GM12873 (cell line): ENCODE results near the gene FGR.

ENCODE experiments used
- CTCF ChIP-seq: IDR thresholded peaks from 2 replicates; pipeline ENCODE4 v1.5.1; 2012; ENCODE audit warnings: low read depth, mild to moderate bottlenecking, moderate library complexity, low read length, control low read depth; ENCODE audit not compliant: insufficient read depth; ENCODE audit errors: missing control alignments

Gene FGR

DNA sequence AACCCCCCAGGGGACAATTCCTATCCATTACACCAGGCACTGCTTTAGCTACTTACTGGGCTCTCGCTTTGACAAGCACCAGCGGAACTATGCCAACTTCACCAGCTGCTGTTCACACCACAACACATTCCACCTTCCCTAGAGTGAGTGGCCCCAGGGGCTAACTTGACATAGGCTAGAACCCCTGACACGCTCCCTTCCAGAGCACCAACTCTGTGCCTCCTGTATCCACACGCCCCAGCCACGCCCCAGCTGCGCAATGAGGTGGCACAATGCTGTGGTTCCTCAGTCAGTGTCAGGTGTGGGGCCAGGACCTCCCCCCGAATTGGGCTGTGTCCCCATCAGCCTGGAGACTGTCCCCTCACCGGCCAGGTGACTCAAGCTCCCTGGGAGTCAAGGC is 11.7 kb upstream of the FGR start:
- TF ChIP-seq CTCF: no peak

DNA sequence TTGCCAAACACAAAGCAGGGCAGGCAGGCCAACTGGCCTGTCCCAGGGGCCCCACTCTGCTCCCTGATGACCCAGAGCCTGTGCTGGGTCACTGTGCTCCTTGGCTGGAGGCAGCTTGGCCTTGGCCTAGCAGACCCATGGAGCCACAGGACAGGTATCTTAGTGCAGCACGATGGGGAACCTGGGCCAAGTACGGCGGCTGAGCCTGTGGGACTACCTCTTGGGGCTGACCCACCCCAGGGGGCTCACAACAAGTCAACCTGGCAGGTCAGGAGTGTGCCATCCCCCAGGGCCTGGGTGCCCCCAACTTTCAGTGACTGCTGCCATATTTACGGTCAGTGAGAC is 10.1 kb upstream of the FGR start:
- peak; percentile 8 for TF ChIP-seq CTCF

- no peak for TF ChIP-seq CTCF
These were observed 9.5 kb upstream of the FGR start for GRCh38 chr1:27644369-27645070.

GRCh38 chr1:27643600-27644368 is 8.8 kb upstream of the FGR start:
- TF ChIP-seq CTCF: peak; percentile 95

DNA sequence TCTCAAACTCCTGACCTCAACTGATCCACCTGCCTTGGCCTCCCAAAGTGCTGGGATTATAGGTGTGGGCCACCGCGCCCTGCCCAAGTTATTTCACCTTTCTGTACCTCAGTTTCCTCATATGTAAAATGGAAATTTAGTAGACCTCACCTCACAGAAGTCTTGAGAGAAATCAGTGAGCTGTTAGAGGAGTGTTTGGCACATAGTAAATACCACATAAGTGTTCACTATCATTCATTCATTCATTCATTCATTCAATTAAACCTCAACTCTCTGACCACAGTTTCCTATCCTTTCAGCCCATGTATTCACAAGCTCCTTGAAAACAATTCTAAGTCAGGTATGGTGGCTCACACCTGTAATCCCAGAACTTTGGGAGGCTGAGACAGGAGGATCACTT is 3.8 kb upstream of the FGR start:
- no peak for TF ChIP-seq CTCF

- TF ChIP-seq CTCF: no peak
These were observed 3.2 kb upstream of the FGR start for GRCh38 chr1:27638047-27638734.

- TF ChIP-seq CTCF: no peak
These were observed 584 bp upstream of the FGR start for GRCh38 chr1:27635396-27636142.
